Measurements from ENCODE around the gene LHFPL3. TPM values are rescaled to one million over a fixed set of nuclear protein-coding genes. Genes with fewer than 3 reads are reported as not detected.

LHFPL3 gene
- total RNA-seq, 2 experiments from 2014 or later: not detected

DNA sequence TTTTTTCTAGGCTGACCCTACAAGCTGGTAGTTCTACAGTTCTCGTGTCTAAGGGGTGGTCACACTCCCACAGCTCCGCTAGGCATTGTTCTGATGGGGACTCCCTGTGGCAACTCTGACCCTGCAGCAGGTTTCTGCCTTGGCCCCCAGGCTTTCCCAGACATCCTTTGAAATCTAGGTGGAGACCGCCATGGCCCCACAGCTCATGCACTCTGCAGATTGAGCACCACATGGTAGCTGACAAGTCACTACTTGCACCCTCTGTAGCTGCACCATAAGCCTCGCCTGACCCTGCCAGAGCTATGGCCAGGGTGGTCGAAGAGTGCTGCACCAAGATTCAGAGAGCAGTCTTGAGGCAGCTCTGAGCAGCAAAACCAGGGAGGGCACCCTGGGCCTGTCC is 275.6 kb downstream of the LHFPL3 start:
- Histone ChIP-seq H3K79me2 (ENCODE audit: insufficient read depth, low read depth, low read length) (no peaks in the 10 kb centered on the region), H3K4me3 (ENCODE audit: low read depth, low read length, poor library complexity, severe bottlenecking) (no peak overlapping the region), H3K4me2 (ENCODE audit: low read length) (no peak overlapping the region), H3K36me3 (ENCODE audit: insufficient read depth, low read length) (no peaks in the 10 kb centered on the region), H3K27ac (ENCODE audit: low read depth, low read length, poor library complexity, severe bottlenecking) (no peak overlapping the region), H3K9me2 (ENCODE audit: insufficient read depth, low read length) (no peaks in the 10 kb centered on the region), H4K20me1 (ENCODE audit: insufficient read depth, low read length) (no peaks in the 10 kb centered on the region), H3K9me3 (ENCODE audit: low read length) (no peaks in the 10 kb centered on the region), H2AFZ (ENCODE audit: low read length) (no peak overlapping the region), H3K4me1 (ENCODE audit: insufficient read depth, low read length, poor library complexity, severe bottlenecking) (no peaks in the 10 kb centered on the region)
- DNase-seq (ENCODE audit: low spot score): no peak
- CTCF ChIA-PET (ENCODE audit: unreplicated experiment): no interaction called here
- TF ChIP-seq, protein P1, sequence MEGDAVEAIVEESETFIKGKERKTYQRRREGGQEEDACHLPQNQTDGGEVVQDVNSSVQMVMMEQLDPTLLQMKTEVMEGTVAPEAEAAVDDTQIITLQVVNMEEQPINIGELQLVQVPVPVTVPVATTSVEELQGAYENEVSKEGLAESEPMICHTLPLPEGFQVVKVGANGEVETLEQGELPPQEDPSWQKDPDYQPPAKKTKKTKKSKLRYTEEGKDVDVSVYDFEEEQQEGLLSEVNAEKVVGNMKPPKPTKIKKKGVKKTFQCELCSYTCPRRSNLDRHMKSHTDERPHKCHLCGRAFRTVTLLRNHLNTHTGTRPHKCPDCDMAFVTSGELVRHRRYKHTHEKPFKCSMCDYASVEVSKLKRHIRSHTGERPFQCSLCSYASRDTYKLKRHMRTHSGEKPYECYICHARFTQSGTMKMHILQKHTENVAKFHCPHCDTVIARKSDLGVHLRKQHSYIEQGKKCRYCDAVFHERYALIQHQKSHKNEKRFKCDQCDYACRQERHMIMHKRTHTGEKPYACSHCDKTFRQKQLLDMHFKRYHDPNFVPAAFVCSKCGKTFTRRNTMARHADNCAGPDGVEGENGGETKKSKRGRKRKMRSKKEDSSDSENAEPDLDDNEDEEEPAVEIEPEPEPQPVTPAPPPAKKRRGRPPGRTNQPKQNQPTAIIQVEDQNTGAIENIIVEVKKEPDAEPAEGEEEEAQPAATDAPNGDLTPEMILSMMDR (conservative IDR thresholded peaks at IDR 0.05; ENCODE audit: low read length): no peak
- no peak for TF ChIP-seq EZH2phosphoT487 (IDR thresholded peaks at IDR 0.05; ENCODE audit: borderline replicate concordance, low read depth, low read length)
- POLR2A ChIA-PET: no interaction called here
- intact Hi-C loops (cut with micrococcal nuclease; ENCODE audit: unreplicated experiment): no loop called here
- no TSS peak for BruUV-seq (replicated peaks)

DNA sequence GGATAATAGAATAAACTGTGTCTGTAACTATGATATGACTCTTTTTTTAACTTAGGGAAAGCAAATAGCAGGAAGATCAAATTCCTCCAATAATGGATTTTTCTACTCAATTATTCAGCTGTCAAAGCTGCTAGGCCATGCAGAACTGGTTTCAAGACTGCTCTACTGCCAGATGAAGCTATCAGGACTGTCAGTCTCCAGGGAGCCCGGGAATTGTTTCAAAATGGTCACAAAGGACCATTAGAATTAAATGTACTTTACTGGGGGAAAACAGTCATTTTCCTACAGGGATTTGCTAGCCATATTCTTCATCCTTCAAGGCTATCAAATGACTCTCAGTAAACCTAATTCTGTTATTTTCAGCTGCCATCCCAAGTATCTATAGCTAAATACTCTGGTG is 276.3 kb downstream of the LHFPL3 start:
- intact Hi-C loops (cut with micrococcal nuclease; ENCODE audit: unreplicated experiment): no loop called here
- no peak overlapping the region for H3K27ac ChIP-seq (ENCODE audit: low read depth, low read length, poor library complexity, severe bottlenecking)
- H2AFZ ChIP-seq (ENCODE audit: low read length): no peak overlapping the region
- BruUV-seq (replicated peaks): no TSS peak
- DNase-seq (ENCODE audit: low spot score): no peak
- no peaks in the 10 kb centered on the region for H3K36me3 ChIP-seq (ENCODE audit: insufficient read depth, low read length)
- H3K9me3 ChIP-seq (ENCODE audit: low read length): no peaks in the 10 kb centered on the region
- H3K4me1 ChIP-seq (ENCODE audit: insufficient read depth, low read length, poor library complexity, severe bottlenecking): no peaks in the 10 kb centered on the region
- TF ChIP-seq, protein P1 (conservative IDR thresholded peaks at IDR 0.05; ENCODE audit: low read length): no peak
- no peak for TF ChIP-seq EZH2phosphoT487 (IDR thresholded peaks at IDR 0.05; ENCODE audit: borderline replicate concordance, low read depth, low read length)
- no peak overlapping the region for H3K4me2 ChIP-seq (ENCODE audit: low read length)
- H3K4me3 ChIP-seq (ENCODE audit: low read depth, low read length, poor library complexity, severe bottlenecking): no peak overlapping the region
- no peaks in the 10 kb centered on the region for H4K20me1 ChIP-seq (ENCODE audit: insufficient read depth, low read length)
- CTCF ChIA-PET (ENCODE audit: unreplicated experiment): no interaction called here
- POLR2A ChIA-PET: no interaction called here
- H3K9me2 ChIP-seq (ENCODE audit: insufficient read depth, low read length): no peaks in the 10 kb centered on the region
- no peaks in the 10 kb centered on the region for H3K79me2 ChIP-seq (ENCODE audit: insufficient read depth, low read depth, low read length)

DNA sequence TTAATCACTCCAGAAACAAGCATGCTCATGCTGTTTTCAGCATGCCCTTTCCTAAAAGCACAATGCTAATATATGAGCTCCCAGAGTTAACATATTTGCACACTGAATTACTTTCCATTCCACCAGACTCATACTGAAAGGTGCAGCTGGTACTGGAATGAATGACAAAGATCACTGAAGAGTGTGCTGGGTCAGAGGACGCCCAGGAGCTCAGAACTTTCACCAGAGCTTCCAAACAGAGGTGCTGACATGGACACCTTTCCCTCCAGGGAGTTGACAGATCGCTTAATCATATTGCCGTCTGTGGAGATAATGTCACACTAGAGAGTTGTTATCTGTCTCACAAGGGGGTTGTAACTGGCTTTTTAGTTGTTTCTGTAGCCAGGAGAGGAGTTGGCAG is 292.9 kb downstream of the LHFPL3 start:
- H3K9me3 ChIP-seq (ENCODE audit: low read length): no peaks in the 10 kb centered on the region
- H3K79me2 ChIP-seq (ENCODE audit: insufficient read depth, low read depth, low read length): no peaks in the 10 kb centered on the region
- no peak overlapping the region for H3K4me2 ChIP-seq (ENCODE audit: low read length)
- H4K20me1 ChIP-seq (ENCODE audit: insufficient read depth, low read length): no peaks in the 10 kb centered on the region
- TF ChIP-seq, protein P1 (conservative IDR thresholded peaks at IDR 0.05; ENCODE audit: low read length): no peak
- TF ChIP-seq EZH2phosphoT487 (IDR thresholded peaks at IDR 0.05; ENCODE audit: borderline replicate concordance, low read depth, low read length): no peak
- intact Hi-C loops (cut with micrococcal nuclease; ENCODE audit: unreplicated experiment): no loop called here
- POLR2A ChIA-PET: interaction anchor here (0.6 kb wide), 1 partner anchor 428 kb away, joined by 3 read pairs; no protein-coding TSS in a partner anchor
- H3K27ac ChIP-seq (ENCODE audit: low read depth, low read length, poor library complexity, severe bottlenecking): no peak overlapping the region
- no peak overlapping the region for H2AFZ ChIP-seq (ENCODE audit: low read length)
- H3K36me3 ChIP-seq (ENCODE audit: insufficient read depth, low read length): no peaks in the 10 kb centered on the region
- no peak for DNase-seq (ENCODE audit: low spot score)
- CTCF ChIA-PET (ENCODE audit: unreplicated experiment): no interaction called here
- H3K4me3 ChIP-seq (ENCODE audit: low read depth, low read length, poor library complexity, severe bottlenecking): no peak overlapping the region
- no peaks in the 10 kb centered on the region for H3K9me2 ChIP-seq (ENCODE audit: insufficient read depth, low read length)
- no peaks in the 10 kb centered on the region for H3K4me1 ChIP-seq (ENCODE audit: insufficient read depth, low read length, poor library complexity, severe bottlenecking)
- no TSS peak for BruUV-seq (replicated peaks)

Data from OCI-LY7 (cell line).